ENCODE results near the gene RGS14.

DNA sequence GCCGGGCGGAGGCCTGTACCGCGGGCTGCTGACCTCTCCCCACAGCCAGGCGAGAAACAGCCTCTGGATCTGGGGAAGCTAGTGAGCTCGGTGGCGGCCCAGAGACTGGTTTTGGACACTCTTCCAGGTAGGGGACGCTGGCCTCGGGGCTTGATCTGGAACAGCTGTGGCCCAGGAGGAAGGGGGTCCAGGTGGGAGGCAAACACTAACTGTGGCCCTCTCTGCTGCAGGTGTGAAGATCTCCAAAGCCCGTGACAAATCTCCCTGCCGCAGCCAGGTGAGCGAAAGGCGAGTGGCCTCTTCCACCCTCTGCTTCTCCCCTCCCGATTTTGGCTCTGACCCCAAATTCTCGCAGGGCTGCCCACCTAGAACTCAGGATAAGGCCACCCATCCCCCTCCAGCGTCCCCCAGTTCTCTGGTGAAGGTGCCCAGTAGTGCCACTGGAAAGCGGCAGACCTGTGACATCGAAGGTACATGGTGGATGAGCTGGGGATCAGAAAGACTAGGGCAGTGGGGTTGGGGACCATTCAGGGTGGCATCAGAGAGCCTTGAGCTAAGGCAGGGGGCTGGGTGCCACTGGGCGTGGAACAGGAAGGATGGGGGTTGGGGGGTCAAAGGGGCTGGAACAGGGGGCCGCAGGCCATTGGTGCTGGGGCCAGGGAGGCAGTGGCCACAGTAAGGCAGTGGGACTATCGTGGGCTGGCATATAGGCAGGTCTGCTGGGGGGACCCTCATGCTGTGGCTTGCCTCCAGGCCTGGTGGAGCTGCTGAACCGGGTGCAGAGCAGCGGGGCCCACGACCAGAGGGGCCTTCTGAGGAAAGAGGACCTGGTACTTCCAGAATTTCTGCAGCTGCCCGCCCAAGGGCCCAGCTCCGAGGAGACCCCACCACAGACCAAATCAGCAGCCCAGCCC lies 13.7 kb downstream of the RGS14 start:
- no peak for TF ChIP-seq POLR2AphosphoS5 (IDR thresholded peaks at IDR 0.05; ENCODE audit: borderline replicate concordance, low read depth, low read length)
- no peak for TF ChIP-seq EZH2 (IDR thresholded peaks at IDR 0.05)
